ENCODE results near the gene DISC1. TPM values are rescaled to one million over a fixed set of nuclear protein-coding genes. Genes with fewer than 3 reads are reported as not detected.

The DISC1 gene
- total RNA-seq, 1 experiment from 2014 or later, result 13.5 TPM

DNA sequence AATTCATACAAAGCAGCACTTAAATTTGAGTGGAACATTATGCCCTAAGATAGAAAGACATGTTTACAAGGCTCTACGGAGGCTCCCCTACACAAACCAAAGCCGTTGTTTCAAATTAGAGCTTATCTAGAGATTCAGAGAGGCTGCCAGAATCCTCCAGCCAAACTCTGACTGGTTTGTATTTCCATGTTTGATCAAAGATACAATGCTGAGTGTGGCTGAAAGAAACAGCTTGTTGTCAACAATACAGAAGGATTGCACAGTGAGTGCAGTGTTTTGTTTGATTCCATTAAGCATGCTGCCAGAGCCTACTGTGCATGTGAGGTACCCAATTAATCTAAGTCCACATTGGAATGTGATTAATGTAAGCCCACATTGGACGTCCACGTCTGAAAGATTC lies 402.7 kb downstream of the DISC1 start:
- no peak for TF ChIP-seq CTCF (IDR thresholded peaks at IDR 0.05; ENCODE audit: insufficient read depth in 1 of 2, low read depth in 1 of 2, low read length in 1 of 2, severe bottlenecking in 1 of 2, unreplicated experiment in 1 of 2)
- no peak for DNase-seq
- Histone ChIP-seq H3K27me3 (replicated peaks; ENCODE audit: control insufficient read depth, insufficient read depth, low read length) (no peaks in the 10 kb centered on the region), H3K9me3 (no peaks in the 10 kb centered on the region), H3K4me1 (no peaks in the 10 kb centered on the region), H3K36me3 (ENCODE audit: control insufficient read depth, insufficient read depth, low read length) (no peaks in the 10 kb centered on the region), H3K4me3 (ENCODE audit: low read depth, low read length) (no peak overlapping the region)
- CTCF ChIA-PET, result no interaction called here
- no peak overlapping the region for H3K27ac Mint-ChIP-seq (ENCODE audit: unreplicated experiment)
- POLR2A ChIA-PET, result no interaction called here
- no peak overlapping the region for H3K4me3 Mint-ChIP-seq (ENCODE audit: unreplicated experiment)
- BruUV-seq (replicated peaks), result no TSS peak
- H3K27me3 Mint-ChIP-seq (ENCODE audit: insufficient read depth, unreplicated experiment), result no peaks in the 10 kb centered on the region
- intact Hi-C loops (cut with micrococcal nuclease; ENCODE audit: unreplicated experiment), result no loop called here
- H3K4me1 Mint-ChIP-seq (ENCODE audit: low read depth, unreplicated experiment), result no peaks in the 10 kb centered on the region
- H3K36me3 Mint-ChIP-seq (ENCODE audit: insufficient read depth, unreplicated experiment), result no peaks in the 10 kb centered on the region
- H3K9me3 Mint-ChIP-seq (ENCODE audit: unreplicated experiment), result no peaks in the 10 kb centered on the region

GRCh38 chr1:232031156-232031555 lies 404.6 kb downstream of the DISC1 start:
- no TSS peak for BruUV-seq (replicated peaks)
- Mint-ChIP-seq H3K4me3 (ENCODE audit: unreplicated experiment) (no peak overlapping the region), H3K4me1 (ENCODE audit: low read depth, unreplicated experiment) (no peaks in the 10 kb centered on the region), H3K9me3 (ENCODE audit: unreplicated experiment) (no peaks in the 10 kb centered on the region), H3K36me3 (ENCODE audit: insufficient read depth, unreplicated experiment) (no peaks in the 10 kb centered on the region), H3K27me3 (ENCODE audit: insufficient read depth, unreplicated experiment) (no peaks in the 10 kb centered on the region), H3K27ac (ENCODE audit: unreplicated experiment) (no peak overlapping the region)
- Histone ChIP-seq H3K9me3 (no peaks in the 10 kb centered on the region), H3K27me3 (replicated peaks; ENCODE audit: control insufficient read depth, insufficient read depth, low read length) (no peaks in the 10 kb centered on the region), H3K4me1 (no peaks in the 10 kb centered on the region), H3K36me3 (ENCODE audit: control insufficient read depth, insufficient read depth, low read length) (no peaks in the 10 kb centered on the region), H3K4me3 (ENCODE audit: low read depth, low read length) (no peak overlapping the region)
- ChIA-PET POLR2A (no interaction called here), CTCF (no interaction called here)
- DNase-seq, result no peak
- intact Hi-C loops (cut with micrococcal nuclease; ENCODE audit: unreplicated experiment), result no loop called here
- no peak for TF ChIP-seq CTCF (IDR thresholded peaks at IDR 0.05; ENCODE audit: insufficient read depth in 1 of 2, low read depth in 1 of 2, low read length in 1 of 2, severe bottlenecking in 1 of 2, unreplicated experiment in 1 of 2)

GRCh38 chr1:232033285-232033684 lies 406.7 kb downstream of the DISC1 start:
- CTCF ChIA-PET, result no interaction called here

More at GRCh38 chr1:232033285-232033684, 406.7 kb downstream of the DISC1 start:
- no peak for DNase-seq
- Mint-ChIP-seq H3K27me3 (ENCODE audit: insufficient read depth, unreplicated experiment) (no peaks in the 10 kb centered on the region), H3K9me3 (ENCODE audit: unreplicated experiment) (no peaks in the 10 kb centered on the region), H3K4me3 (ENCODE audit: unreplicated experiment) (no peak overlapping the region), H3K36me3 (ENCODE audit: insufficient read depth, unreplicated experiment) (no peaks in the 10 kb centered on the region), H3K27ac (ENCODE audit: unreplicated experiment) (no peak overlapping the region), H3K4me1 (ENCODE audit: low read depth, unreplicated experiment) (no peaks in the 10 kb centered on the region)
- POLR2A ChIA-PET, result no interaction called here
- H3K27me3 ChIP-seq (replicated peaks; ENCODE audit: control insufficient read depth, insufficient read depth, low read length), result no peaks in the 10 kb centered on the region
- H3K4me3 ChIP-seq (ENCODE audit: low read depth, low read length), result no peak overlapping the region
- no peaks in the 10 kb centered on the region for H3K36me3 ChIP-seq (ENCODE audit: control insufficient read depth, insufficient read depth, low read length)
- no peak for TF ChIP-seq CTCF (IDR thresholded peaks at IDR 0.05; ENCODE audit: insufficient read depth in 1 of 2, low read depth in 1 of 2, low read length in 1 of 2, severe bottlenecking in 1 of 2, unreplicated experiment in 1 of 2)
- no peaks in the 10 kb centered on the region for H3K4me1 ChIP-seq
- no TSS peak for BruUV-seq (replicated peaks)
- intact Hi-C loops (cut with micrococcal nuclease; ENCODE audit: unreplicated experiment), result no loop called here
- H3K9me3 ChIP-seq, result no peaks in the 10 kb centered on the region

All from Caco-2 (cell line).